ENCODE results near the gene CILP2.

The CILP2 gene

DNA sequence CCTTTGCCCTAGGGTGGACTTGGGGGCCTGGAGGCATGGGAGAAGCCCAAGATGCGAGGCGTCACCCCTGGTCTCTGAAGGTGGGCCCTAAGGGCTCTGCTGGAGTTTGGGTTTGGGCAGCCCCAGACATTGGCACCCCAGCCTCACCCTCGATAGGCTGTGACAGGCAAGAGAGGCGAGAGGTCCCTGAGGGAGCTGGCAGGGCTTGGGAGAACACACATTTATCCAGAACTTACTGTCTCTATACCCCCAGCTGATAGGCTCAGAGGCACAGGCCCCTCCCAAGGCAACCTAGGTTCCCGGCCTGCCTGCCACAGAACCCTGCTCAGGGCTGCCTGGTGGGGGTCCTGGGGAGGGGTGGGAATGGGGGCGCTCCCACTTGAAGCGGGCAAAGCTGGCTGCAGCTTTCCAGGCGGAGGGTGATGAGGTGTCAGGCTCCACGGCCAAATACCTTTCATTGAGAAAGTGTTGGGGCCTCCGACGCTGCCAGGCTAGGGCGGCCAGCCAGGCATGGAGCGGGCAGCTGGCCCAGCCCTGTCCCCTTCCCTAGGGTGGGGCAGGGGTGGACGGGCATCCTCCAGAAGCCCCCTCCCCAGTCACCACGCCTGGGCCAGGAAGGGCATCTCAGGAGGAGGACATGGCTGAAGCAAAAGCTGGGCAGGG, 9.7 kb downstream of the CILP2 start:
- no peak for FAIRE-seq

DNA sequence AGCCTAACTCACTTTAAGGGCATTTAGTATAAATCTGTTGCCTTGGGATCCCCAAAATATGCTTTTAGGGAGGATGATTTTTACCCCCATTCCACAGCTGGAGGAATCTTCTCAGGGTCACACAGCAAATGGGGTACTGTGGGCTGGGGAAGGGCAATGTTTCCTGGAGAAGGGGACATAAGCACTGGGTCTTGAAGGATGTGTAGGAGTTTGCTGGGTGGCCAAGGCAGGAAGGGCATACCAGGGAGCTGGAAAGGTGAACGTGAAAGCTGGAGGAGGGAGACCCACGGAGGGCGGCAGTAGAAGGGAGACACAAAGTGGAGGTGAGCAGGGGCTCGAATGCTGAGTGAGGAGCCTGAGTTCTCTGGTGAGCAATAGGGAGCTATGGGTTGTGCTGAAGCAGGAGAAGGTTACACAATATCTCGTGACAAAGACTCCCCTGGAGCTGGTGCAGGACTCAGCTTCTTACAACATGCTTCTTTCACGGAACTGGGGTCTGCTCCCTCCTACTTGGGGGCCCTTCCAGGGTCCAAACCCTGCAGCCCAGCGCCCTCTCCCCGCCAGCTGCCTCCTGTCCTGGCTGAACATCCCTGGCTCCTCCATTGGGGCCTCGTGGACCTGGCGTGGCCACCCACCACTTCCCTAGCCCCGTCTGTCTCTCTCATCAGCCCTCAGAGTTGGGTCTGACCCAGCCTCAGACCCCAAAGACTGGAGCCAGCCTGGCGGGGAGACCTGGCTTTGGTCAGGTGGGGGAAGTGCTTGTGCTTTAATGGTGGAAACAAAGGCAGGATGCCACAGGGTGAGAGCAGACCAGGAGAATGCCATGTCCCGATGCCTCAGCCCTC, 11.1 kb downstream of the CILP2 start:
- no peak for FAIRE-seq

DNA sequence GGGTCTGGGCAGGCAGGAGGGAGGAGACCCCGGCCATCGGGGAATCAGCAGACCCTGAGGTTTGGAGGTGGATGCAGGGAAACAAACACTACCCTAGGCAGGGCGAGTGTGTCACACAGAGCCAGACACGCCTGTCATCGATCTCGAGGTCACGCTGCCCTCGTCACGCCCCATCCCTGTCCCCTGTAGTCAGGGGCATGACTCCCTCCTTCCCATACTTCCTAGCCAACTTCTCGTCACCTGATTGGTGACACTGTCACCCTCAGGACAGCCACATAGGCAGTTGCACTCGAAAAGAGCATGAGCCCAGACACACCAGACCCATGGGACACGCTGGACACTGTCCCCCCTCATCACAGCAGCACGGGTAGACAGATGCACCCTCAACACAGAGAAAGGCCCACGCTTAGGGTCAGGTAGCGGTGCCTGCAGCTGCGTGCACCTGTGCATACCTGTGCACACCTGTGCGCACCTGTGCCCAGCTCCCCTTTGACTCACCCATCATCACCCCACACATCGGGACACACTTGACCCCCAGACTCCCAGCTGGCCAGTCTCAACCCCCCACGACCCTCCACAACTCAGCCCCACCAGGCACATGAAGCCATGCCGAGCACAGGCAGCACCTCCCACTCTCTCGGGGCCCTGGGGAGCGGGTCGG, 11.9 kb downstream of the CILP2 start:
- FAIRE-seq = no peak

DNA sequence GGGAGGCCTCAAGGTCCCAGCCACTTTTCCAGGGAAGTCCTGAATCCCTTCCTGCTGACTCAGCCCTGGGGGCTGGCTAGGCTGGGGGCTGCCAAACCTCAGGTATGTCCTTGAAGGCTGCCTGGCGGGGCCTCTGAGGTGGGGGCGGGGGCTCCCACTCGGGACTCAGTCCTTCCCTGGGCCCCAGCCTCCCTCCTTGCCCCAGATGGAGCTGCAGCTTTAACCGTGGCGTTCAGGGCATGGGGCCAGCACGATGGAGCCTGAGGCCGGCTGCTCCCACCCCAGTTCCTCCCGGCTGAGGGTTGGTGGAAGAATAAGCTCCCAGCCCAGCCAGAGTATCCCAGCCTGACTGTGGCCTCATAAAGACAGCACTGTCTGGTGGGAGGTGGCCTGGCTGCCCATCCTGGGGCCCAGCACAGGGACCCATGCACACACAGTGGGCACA, 12.4 kb downstream of the CILP2 start:
- FAIRE-seq = no peak

DNA sequence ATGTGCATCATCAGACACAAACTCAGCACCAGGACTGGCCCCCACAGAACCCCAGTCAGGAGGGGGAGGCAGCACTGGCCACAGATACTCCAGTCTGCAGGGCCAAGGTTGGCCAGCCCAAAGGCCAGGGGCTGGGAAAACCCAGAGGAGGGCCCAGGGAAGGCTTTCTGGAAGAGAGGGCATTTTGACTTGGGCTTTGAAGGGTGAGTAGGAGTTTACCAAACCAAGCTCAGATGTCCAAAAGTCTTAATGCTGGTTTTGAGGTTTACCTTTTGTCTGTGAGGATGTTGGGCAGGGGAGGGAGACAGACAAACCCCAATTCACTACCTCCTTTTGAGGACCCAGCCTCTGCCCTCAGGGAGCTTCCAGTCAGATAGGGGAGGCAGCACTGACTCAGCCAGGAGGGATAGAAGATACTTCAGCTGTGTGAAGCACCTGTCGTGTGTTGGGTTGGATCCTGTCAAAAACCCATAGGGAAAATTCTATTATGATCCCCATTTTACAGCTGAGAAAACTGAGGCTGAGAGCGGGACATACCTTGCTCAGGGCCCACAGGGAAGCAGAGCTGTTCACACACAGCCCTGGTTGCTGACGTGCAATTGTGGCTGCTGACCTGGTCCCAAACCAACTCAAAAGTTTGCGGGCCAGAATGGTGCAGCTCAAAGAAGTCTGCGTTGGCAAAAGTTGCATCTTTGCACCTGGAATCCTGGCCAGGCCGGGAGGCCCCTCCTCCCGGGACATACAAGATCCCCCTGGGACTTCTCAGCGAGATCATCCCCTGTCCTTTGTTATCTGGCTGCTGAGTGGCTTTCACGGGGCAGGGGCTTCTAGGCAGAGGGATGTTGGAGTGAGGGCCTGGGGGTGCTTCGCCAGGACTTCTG, 13.1 kb downstream of the CILP2 start:
- FAIRE-seq = no peak

DNA sequence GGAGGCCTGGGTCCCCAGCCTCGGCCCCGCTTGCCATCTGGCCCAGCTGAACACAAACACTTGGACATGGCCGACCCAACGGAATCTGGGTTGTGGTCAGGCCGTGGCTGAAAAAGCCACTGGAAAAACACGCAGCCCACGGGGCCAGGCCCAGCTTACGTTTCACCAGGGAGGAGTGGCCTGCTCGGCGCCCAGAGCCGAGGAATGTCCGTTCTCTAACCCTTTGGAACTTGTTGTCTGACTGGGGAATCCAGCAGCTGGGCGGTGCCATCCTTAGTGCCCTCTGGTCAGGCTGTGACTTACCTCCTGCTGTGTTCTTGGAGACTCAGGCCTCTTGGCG, 13.8 kb downstream of the CILP2 start:
- FAIRE-seq = no peak

DNA sequence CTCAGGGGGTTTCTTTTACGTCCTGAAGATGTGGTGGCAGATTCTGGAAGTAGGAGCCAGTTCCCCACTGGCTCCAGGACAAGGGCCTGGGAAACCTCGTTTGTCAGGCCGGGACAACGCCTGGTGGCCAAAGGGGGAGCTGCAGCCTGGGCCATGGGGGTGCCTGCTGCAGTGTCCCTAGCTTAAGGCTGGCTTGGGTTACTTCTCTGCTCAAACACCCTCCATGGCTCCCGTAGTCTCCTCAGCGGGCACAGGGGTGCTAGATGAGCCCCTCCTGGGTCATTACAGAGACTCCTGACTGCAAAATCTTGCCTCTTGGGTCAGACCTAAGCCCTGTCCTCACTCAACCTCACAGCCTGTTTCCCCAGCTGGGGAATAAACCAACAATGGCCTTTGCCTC, 14.7 kb downstream of the CILP2 start:
- no peak for FAIRE-seq

DNA sequence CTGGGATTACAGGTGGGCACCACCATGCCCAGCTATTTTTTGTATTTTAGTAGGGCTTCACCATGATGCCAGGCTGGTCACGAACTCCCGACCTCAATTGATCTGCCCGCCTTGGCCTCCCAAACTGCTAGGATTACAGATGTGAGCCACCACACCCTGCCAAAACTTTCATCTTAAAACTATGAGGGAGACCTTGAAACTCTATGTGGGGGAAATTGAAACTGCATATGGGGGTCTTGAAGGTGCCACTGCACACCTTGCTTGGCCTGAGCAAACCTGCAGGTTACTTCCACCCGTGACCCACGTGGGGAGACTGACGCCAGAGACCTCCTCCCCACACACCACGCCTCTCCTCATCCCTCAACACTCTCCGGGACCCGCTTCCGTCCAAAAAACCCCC, 15.6 kb downstream of the CILP2 start:
- no peak for FAIRE-seq

DNA sequence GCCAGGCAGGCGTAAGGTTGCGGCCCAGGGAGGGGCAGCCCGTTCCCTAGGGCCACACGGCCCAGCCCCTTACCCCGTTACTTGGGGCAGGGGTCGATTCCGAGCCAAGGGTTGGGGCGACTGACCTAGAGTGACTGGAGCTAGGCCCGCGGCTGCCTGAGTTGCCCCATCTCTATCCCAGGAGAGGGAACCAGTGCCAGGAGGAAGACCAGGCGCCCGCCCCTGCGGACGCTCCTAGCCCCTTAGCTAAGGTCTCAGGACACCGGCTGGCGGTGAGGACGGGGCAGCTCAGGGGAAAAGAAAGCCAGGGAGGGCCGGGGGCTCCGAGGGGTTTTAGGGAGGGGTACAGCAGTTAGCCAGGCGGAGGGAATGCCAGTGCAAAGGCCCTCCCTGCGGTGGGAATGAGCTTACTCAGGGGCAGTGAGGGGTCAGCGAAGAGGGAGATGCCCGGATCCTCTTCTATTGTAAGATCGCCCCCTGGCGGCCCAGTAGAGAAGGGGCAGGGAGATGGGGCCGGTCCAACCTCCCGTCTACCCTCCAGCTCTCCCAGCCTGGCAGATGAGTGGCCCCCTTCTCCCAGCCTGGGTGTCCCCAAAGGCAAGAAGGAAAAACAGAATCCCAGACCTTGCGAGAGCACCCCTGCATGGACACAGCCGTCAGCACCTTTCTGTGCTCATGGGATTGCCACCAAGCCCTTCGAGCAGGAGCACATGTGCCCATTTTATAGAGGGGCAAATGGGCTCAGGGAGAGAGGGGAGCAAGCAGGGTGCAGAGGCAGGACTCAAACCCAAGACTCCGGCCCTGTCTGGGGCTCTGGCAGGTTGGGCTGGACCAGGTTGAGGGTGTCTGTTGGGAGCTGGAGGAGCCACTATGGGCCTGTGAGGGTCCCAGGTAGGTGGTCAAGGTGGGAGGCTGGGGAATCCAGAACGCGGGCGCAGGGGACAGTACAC, 16.3 kb downstream of the CILP2 start:
- no peak for FAIRE-seq

DNA sequence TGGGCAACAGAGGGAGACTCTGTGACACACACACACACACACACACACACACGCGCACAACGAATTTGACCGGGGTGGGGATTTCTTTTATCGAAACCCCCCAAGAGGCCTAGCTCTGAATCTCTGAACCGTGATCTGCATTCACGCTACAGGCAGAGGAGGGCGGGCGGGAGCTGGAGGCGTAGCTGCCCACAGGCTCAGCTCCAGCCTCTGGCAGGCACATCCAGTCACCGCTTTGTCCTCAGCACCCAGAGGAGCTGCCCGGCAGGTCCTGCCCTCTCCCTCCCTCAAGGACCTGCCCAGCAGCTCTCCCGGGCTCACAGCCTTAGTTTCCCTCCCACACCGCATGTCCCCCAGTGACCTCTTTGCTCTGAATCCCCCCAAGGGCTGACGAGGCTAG, 20.0 kb downstream of the CILP2 start:
- FAIRE-seq = no peak

DNA sequence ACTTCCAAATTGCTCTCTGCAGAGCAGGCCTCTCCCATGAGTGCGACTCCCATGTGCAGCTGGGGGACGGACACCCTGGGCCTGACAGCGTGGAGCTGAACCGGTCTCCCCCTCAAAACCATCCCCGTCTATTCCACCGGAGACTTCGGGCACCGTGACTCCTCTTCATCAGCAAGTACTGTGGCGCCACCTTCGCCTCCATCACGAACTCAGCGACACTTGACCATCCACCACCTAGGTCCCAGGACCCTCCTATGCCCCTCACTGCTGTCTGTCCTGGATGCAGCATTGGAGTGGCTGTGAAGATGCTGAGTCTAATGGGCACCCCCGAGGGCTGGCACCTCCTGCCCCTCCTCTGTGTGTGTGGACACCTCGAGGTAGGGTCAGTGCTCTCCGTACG, 20.6 kb downstream of the CILP2 start:
- no peak for FAIRE-seq

DNA sequence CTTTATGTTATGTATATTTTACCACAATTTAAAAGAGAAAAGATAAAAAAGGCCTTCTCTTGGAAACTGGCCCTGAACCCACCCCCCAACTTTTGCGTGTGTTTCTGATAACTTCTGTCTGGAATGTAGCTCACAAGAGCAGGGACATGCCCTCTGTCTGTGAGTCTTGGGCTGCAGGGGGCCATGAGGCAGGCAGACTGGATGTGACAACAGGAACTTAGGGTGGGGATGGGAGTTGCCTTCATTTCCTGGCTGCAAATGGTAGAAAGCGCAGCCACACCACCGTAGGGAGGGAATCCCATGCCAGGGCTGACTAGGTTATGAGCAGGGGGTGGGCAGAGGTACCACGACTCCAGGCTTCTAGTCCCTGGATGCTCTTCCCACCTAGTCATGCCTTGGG, 21.9 kb downstream of the CILP2 start:
- no peak for FAIRE-seq

DNA sequence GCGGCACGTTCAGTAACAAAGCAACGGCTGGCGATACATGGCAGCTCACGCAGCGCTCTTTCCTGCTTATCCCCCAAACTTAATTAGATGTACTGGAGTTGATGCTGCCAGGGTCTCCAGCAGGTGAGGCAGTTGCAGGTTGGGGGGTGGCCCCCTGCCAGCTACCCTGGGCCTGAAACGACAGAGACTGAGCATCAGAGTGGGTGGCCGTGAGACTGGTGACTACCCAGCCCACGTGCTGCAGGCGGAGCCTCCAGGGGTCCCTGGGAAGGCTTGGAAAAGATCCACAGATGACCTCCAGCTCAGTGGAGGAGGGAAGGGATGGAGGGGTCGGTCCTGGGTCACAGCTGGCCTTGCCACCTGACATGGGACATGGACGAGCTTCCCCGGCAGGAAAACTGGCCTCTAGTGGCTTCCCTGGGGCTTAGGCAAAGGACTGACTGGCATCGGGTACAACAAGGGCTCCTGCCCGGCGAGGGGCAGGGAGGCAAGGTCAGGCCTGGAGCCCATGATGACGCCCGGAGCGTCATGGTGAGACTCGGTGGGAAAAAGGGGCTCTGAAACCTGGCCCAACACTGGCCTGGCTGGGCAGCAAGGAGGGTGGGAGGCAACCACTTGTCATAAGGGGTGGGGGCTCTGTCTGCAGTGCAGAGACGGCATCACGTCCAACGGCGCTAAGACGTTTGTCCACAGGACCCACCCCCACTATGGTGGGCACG, 24.0 kb downstream of the CILP2 start:
- no peak for FAIRE-seq

DNA sequence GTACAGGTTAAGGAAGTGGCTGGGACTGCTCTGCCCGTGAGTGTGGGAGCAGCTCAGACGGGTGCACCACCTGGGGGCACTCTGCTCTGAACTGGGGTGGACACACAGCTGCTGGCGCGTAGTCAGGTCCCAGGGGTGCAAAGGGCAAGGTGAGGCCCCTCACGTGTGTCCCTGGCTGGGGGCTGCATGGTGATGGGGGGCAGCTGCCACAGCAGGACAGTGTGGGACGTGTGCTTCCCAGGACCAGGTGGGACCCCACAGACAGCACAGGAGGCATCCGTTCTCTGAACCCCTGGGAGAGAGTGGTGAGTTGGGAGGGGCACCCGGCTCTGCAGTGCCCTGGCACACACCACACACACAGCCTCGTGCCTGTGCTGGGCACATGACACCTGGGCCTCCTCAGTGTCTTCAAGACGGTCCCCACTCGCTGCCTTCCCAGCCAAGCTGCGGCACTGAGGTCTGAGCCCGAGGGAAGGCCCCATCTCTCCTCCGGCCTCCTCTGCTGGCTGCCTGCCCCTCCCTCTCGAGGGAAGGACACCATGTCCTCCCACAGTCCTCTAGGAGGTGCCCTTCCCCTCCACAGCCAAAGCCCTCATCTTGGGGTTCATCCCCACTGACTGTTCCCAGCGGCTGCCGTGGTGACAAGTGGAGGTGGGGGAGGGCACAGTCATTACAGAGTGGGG, 24.7 kb downstream of the CILP2 start:
- no peak for FAIRE-seq

DNA sequence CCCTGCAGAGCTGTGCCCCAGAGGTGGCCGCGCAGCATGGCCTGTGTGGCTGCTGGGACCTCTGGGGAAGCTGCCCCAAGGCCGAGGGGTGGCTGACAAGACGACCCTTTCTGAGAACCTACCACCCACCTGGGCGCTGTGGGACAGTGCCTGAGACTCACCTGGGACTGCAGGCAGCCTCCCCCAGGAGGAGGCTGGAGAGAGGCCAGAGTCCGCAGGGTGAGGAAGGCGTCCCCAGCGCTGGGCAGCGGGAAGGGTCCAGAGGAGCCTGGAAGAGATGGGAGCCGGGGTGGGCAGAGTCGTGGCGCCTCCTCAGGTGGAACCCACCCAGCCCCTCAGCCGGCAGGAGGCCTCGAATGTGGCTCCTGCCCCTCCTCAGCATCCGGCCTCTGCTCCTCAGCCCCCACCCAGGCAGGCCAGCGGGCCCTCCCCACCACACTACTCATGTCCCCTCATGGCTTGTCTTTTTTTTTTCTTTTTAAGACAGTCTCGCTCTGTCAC, 25.3 kb downstream of the CILP2 start:
- no peak for FAIRE-seq

DNA sequence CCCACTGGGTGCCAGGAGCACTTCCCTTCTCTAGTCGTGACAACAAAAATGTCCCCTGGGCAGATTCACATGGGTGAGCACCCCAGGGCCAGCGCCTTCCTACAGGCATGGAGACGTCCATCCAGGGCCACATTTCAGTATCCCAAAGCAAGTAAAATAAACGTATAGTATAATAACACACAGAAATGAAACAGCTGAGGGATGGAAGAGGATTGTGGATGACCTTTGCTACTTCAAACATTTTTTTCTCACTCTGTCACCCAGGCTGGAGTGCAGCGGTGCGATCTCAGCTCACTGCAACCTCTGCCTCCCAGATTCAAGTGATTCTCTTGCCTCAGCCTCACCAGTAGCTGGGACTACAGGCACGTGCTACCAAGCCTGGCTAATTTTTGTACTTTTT, 28.2 kb downstream of the CILP2 start:
- FAIRE-seq = no peak

DNA sequence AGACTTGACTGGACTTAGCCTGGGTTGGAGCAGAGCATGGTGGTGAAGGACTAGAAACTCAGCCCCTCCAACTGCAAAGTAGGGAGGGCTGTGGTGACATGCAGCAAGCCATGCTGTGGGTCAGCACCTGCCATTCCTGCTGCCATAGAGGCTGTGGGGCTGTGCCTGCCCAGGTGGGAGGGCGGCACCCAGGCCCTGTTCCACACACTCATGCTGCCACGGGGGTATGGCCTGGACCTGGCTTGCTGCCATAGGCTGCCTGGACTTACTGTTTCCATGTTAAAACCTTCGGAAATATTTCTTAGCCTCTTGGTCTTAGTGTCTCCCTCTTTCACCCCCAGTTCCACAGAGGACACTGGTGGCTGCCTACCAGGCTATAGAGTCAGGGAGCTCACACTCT, 29.3 kb downstream of the CILP2 start:
- no peak for FAIRE-seq

DNA sequence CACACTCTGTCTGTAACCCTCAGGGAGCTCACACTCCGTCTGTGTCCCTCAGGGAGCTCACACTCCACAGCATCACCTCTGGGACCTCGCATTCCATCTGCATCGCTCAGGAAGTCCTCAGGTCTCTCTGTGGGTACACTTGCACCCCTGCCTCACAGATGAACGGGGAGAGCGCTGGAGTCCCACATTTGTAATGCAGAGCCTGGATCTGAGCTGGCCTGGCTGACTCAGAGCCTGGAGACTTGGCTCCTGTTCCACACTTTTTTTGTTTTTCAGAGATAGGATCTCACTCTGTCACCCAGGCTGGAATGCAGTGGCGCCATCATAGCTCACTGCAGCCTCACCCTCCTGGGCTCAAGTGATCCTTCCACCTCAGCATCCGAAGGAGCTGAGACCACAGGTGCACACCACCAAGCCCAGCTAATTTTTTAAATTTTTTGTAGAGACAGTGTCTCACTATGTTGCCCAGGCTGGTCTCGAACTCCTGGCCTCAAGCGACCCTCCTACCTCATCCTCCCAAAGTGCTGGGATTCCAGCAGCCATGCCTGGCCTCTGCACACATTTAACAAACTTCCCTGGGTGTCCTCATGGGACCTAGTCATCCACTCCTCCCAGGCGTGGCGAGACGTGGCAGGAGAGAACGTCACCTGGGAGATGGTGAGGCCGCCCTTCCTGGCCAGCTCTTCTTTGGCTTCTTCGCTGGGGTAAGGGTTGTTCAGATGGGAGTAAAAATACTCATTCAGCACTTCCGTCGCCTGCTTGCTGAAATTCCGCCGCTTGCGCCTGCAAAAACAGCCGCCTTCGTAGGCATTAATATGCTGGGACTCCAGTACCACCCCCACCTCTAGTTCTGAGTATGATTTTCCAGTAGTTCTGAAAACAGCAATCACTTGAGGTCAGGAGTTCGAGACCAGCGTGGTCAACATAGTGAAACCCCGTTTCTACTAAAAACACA, 31.0 kb downstream of the CILP2 start:
- no peak for FAIRE-seq

DNA sequence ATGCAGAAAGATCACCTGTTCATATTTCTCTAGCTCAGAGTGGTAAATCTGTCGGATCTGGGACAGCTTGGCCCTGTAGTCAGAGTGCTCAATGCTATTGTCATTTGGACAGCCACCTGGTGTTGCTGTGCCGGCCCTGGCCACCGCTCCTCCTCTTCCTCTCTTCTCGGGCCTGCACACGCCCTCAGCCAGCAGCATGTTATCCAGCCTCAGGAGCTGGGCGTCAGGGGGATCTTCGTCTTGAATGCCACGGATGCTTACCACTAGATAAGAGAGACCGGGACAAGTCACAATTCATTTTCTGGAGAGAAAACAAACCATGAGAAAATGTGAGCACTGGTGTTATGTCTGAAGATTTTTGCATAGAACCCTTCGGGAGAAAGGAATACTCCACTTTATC, 32.5 kb downstream of the CILP2 start:
- no peak for FAIRE-seq

Measured in TTC549 (cell line).